Umbilical cord (tissue), 2 donors: ENCODE measurements around the gene IQGAP2. TPM values are rescaled to one million over a fixed set of nuclear protein-coding genes. Genes with fewer than 3 reads are reported as not detected.

Experiments
- DNase-seq: peaks from one replicate; pipeline ENCODE4 v3.0.0-alpha.2; 2015; ENCODE audit warnings: low spot score
- total RNA-seq: library from RNA; depleted of rRNA; stranded (reverse); fragments of >200 nt; gene quantifications from one replicate; pipeline ENCODE4 v1.2.3, GENCODE V29; 2014; ENCODE audit warnings: low replicate concordance; ENCODE audit not compliant: insufficient read depth

IQGAP2 gene
- total RNA-seq, 1 donor from 2014 or later, result 32.3 TPM

- DNase-seq, result no peak
Observed at GRCh38 chr5:76565009-76565408, 161.9 kb downstream of the IQGAP2 start.

DNA sequence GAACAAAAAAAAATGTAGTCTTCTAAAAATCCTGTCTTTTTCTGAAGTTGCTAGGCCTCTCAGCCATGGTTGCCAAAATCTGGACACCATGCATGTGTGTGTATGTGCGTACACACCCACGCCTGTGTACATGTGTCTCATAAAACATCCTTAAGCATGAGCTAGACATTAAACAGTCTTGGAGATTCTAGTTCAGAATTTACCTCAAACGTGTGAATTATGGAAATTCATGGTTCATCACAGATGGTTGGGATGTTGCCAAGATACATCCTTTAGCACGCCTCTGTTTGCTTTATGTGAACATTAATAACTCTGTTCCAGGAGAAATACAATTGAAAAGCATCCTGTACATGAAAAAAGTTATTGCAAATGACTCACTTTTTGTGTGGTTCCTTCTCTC, 167.1 kb downstream of the IQGAP2 start:
- no peak for DNase-seq

DNA sequence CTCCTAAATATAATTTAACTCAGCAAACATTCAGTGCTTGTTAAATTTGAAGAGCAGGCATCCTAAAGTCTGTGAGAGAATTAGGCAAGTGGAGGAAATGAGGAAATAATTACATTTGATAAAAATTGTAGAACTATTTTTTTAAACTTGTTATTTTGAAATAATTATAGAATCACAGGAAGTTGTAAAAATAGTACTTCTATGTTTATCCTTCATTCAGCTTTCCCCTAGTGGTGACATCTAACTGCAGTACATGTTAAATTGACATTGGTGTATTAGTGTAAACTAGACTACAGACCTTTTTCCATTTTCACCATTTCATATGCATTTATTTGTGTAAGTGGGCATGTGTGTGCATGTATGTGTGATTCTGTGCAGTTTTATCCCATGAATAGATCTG, 168.5 kb downstream of the IQGAP2 start:
- DNase-seq, result no peak

DNA sequence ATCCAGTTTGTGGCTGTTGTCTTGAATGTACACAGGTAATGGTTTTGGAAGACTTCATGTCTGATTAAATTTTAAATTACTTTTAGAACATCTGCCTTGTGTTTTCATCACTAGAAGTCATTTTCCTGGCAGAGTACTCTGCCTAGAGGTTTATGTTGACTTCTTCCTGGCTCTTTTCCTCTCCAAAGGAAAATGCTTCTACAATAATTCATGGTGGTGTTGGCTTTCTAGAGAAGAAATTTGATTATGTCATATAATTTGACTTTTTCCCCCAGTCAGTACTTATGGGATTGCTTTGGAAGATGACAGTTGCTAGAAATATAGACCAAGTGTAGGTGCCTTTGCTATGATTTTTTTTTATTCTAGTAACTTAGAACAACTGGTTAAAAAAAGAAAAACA, 173.4 kb downstream of the IQGAP2 start:
- peak; percentile 58 for DNase-seq

- peak; percentile 29 for DNase-seq
Observed at GRCh38 chr5:76576996-76577395, 173.9 kb downstream of the IQGAP2 start.

DNA sequence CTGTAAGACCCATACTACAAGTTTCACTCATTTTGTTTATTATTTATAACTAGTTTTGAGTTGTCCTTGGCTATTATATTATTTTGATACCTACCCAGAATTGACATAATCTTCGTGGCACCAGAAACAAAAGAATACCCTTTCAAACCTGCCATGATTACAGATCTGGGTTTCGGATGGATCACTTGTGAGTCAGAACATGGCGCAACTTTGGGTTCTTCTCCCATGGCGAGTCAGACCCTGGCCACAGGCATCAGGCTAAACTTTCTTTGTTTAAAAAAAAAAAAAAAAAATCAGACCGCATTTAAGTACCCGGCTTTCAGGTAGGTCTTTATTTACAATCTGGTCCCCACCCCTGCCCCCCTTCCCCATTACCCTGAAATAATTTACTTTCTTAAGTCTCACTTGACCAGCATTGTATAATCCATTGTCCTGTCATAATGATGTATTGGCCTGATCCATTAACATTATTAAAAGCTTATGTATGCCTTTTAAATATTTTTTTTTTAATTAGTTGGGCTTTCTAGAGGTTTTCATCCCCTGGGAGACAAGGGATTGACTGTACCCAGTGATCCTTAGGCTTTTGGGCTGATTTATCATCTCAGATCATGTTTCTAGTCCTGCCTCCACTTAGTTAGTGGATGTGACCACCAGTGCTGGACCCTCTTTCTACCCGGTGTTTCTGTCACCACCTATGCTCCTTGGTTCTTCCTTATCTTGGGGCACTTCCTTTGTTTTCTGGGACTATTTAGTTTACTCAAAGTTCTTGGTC, 176.3 kb downstream of the IQGAP2 start:
- DNase-seq, result no peak

GRCh38 chr5:76580981-76581380, 177.9 kb downstream of the IQGAP2 start:
- no peak for DNase-seq

DNA sequence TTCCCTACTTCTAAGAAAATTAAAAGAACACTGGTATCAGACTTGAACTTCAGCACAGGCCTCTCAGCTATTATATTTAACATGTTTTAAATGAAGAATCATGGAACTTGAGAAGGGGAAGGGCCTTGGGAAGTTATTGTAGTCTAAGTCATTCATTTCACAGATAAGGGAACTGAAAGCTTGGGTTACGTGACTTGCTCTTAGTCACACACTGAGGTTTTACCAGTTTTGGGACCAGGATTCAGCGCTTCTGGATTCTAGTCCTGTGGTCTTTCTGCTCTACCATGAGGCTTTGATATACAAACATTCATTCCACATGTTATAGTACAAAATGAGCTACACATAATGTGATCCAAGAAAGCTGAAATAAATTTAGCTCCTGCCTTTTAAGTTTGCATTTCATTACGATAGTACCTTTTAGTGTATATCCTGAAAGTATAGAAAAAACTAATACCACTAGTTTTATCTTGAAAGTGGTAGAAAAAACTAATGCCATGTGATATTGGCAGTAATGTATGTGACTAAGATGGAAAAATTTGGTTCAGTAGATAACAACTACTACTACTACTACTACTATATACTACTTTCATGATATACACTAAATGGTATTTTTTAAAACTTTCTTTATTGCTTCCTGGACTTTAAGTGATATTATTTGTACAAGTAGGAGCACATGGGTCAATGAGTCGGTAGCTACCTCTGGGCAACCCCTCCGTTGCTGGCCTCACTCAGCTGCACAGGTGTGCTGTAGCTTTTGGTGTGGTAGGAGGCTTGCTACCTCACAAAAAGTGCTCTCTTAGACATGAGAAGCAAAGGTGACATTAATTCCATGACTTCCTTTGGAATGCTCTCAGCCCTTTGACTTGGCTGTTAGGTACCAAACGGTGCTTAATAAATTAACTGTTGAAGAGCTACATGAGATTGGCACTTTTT, 179.4 kb downstream of the IQGAP2 start:
- DNase-seq, result peak; percentile 37

GRCh38 chr5:76583163-76584047, 180.3 kb downstream of the IQGAP2 start:
- peak; percentile 45 for DNase-seq

- DNase-seq, result no peak
Observed at GRCh38 chr5:76585783-76586217, 182.7 kb downstream of the IQGAP2 start.

DNA sequence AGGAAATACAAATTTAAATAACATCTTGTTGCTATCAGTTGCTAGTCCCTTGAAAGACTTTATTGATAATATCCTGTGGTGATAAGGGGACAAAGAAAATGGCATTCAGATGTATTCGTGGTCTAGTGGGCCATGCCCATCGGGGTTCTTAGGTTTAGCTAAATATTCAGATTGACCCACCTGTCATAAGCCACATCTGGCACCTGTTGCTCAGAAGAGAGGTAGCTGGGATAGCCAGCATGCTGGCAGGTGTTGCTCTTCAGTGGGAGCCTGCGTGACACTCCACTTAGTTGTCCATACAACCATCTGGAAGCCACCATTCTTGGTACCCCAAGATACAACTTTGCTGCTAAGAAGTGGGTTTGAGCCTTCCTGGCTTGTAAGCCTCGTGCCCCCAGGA, 183.4 kb downstream of the IQGAP2 start:
- DNase-seq, result no peak

DNA sequence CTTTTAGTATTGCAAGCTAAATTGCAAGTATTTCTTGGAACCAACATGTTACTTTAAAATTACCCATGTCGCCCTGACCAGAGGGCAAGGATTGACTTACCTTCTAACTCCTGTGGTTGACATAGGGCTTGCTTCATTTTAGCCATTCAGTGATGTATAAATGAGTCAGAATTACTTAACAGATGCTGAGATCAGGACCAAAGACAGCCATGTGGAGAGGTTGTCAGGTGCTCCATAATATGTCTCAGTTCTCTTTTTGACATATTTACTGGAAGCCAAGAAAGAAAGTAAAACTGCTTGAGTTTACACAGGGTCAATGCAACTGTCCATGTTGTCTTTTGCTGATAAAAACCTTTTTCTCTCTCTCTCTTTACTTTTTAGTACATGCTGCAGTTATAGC, 186.9 kb downstream of the IQGAP2 start:
- DNase-seq, result no peak

DNA sequence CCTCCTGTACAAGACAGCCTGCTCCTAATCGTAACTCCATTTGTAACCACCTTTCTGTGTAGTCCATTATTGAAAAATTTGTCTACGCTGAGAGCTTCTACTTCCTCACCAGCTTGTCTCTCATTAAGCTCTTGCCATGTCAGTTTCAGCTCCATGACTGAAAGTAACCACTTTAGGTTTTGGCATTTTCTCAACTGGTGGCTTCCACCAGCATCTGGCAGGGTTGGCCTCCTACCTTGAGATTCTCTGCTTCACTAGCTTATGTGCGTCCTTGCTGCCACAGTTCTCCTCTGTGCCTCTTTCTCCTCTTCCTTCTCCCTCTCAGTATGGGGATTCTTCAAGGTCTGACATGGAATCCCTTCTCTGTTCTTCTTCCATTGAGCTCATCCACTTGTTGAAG, 188.3 kb downstream of the IQGAP2 start:
- DNase-seq, result no peak

DNA sequence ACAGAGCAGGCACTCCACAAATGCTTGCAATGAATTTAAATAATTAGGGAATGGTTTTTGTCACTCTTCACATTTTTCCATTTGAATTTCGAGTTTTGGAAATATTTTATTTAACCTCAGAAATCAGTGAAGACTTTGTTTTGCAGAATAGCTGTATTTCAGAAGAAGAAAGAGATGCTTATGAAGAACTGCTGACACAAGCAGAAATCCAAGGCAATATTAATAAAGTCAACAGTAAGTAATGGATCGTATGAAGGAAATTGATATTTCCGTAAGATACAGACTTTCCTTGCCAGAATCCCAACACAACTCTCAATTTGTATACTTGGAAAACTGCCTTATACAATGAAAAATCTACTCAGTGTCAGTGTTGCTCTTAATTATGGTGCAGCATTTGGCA, 189.6 kb downstream of the IQGAP2 start:
- no peak for DNase-seq

DNA sequence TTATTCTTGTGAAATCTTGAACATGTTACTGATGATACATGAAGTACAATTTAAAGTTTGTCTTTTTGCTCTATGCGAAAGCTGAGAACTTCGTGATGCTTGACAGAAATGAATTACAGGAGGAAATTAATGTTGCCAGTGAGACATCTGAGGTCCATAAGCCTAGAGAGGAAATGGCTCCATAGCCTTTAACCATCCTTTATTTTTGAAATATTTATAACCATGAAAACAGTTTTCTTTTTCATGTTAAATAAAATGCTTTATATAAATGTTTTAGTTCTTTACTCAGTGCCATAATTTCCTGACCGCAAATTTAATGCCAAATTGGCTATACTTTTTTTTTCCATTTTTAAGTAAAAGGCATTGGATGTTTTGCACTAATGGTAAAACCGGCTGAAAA, 191.0 kb downstream of the IQGAP2 start:
- no peak for DNase-seq

GRCh38 chr5:76595755-76596481, 192.8 kb downstream of the IQGAP2 start:
- DNase-seq, result no peak

- no peak for DNase-seq
Observed at GRCh38 chr5:76598531-76598930, 195.4 kb downstream of the IQGAP2 start.

GRCh38 chr5:76600716-76601115, 197.6 kb downstream of the IQGAP2 start:
- DNase-seq, result no peak

GRCh38 chr5:76601470-76601869, 198.4 kb downstream of the IQGAP2 start:
- peak; percentile 65 for DNase-seq

DNA sequence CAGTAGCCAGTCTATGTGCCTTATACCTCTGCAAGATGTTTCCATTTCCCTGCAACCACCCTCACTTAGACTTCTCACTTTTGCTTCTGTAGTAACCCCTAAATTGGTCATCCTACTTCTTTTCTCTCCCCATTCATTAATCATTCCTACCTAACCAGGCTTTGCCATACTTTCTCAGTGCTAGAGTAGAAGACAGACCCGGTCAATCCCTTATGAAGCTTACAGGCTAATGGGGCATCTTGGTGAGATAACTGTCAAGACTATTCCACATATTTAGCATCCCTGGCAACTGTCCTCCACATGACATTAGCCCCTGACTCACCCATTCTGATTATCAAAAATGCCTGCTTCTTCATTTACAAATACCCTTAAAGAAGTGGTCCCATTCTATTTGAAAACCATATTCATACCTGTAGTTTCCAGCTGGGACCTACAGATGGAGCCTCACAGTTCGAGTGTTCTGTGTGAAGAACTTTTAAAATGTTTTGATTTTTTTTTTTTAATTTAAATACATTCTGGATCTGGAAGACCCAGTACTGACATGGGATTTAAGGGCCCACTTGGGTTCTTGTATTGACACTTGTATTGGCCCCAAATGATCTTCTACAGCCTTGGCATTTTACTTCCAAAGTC, 199.1 kb downstream of the IQGAP2 start:
- DNase-seq, result no peak
